ENCODE data around the gene PAM. TPM values are rescaled to one million over a fixed set of nuclear protein-coding genes. Genes with fewer than 3 reads are reported as not detected.

Gene PAM
- total and polyA plus RNA-seq, 4 donors: 8.2 to 27.5 (median 13.7) TPM

- TF ChIP-seq REST (IDR thresholded peaks at IDR 0.05) (no peak), ATF3 (IDR thresholded peaks at IDR 0.05) (no peak), NR2F2 (IDR thresholded peaks at IDR 0.05) (no peak), TAF1 (conservative IDR thresholded peaks at IDR 0.05) (no peak), EGR1 (IDR thresholded peaks at IDR 0.05; ENCODE audit: low read depth in 2 of 2) (no peak), RXRA (IDR thresholded peaks at IDR 0.05) (no peak), YY1 (IDR thresholded peaks at IDR 0.05) (no peak), HNF4A (conservative IDR thresholded peaks at IDR 0.05) (no peak), SP1 (IDR thresholded peaks at IDR 0.05) (no peak), RAD21 (IDR thresholded peaks at IDR 0.05) (no peak), GABPA (IDR thresholded peaks at IDR 0.05 in 1 of 2, conservative IDR thresholded peaks at IDR 0.05 in 1 of 2) (no peak), CTCF (IDR thresholded peaks at IDR 0.05; ENCODE audit: low read depth, low read length, missing input control) (no peak), JUND (IDR thresholded peaks at IDR 0.05) (no peak), ZBTB33 (IDR thresholded peaks at IDR 0.05) (no peak), FOXA2 (IDR thresholded peaks at IDR 0.05) (no peak), FOXA1 (IDR thresholded peaks at IDR 0.05) (no peak), HNF4G (IDR thresholded peaks at IDR 0.05) (no peak), MAX (IDR thresholded peaks at IDR 0.05) (no peak)
- H3K4me1 ChIP-seq (ENCODE audit: control insufficient read depth in 4 of 4, insufficient read depth in 4 of 4, low read length in 3 of 4): no peaks in the 10 kb centered on the region
- H3K9me3 ChIP-seq (ENCODE audit: control insufficient read depth in 4 of 4, low read length in 3 of 4): no peaks in the 10 kb centered on the region
- WGBS: 83% methylated on average over 3 of the region's 3 CpGs
- H3K27me3 ChIP-seq (ENCODE audit: control insufficient read depth in 4 of 4, insufficient read depth in 4 of 4, low read length in 3 of 4): no peaks in the 10 kb centered on the region
- DNase-seq (ENCODE audit: low spot score): no peak
- no peak overlapping the region for H3K4me3 ChIP-seq (ENCODE audit: low read depth in 1 of 3, low read length in 3 of 3)
- H3K9ac ChIP-seq (ENCODE audit: low read depth in 1 of 2, low read length in 2 of 2): no peak overlapping the region
- no peak overlapping the region for H3K27ac ChIP-seq (ENCODE audit: low read depth in 1 of 2, low read length in 2 of 2)
- no peaks in the 10 kb centered on the region for H3K36me3 ChIP-seq (ENCODE audit: control insufficient read depth in 4 of 4, insufficient read depth in 3 of 4, low read depth in 1 of 4, low read length in 3 of 4)
Measured at GRCh38 chr5:102975457-102976182, 220.5 kb downstream of the PAM start.
